HepG2 (cell line): ENCODE data around the gene MTHFD1. TPM values are rescaled to one million over a fixed set of nuclear protein-coding genes. Genes with fewer than 3 reads are reported as not detected.

ENCODE experiments used
- ATAC-seq: fragments of 200-7000 bp; cut with Tn5 transposase; 3 replicates; pipeline ENCODE4 v1.9.1; 2020; ENCODE audit warnings: mild to moderate bottlenecking, moderate library complexity
- BruUV-seq: library from RNA; stranded (reverse); fragments of 400-500 nt; replicated peaks from 2 replicates; lab custom pipeline; 2021; lab: Mats Ljungman, UMichigan
- CTCF ChIA-PET: fragments of 300-600 bp; formaldehyde crosslinking; extraction: SDS; loops from one replicate; lab custom pipeline; 2021; ENCODE audit warnings: low total read pairs, inconsistent platforms, low intra/inter-chr PET ratio; lab: Yijun Ruan, JAX
- POLR2A ChIA-PET: fragments of 350-600 bp; sonication (Branson Sonifier 250); formaldehyde crosslinking; loops from one replicate; lab custom pipeline; 2020; ENCODE audit warnings: antibody characterized with exemption, inconsistent platforms; lab: Yijun Ruan, JAX
- DNase-seq: peaks from one replicate; pipeline ENCODE4 v3.0.0-alpha.2; 2015; ENCODE audit warnings: low spot score
- FAIRE-seq: peaks from 3 replicates; lab custom pipeline; 2011; peaks lifted over from hg19 to GRCh38; lab: Jason Lieb, UNC
- H2AFZ ChIP-seq: one replicate; pipeline ENCODE4 v1.6.1; 2011; ENCODE audit warnings: low read length, inconsistent platforms
- H3K27ac ChIP-seq: fragments of 300-600 bp; 3 replicates; pipeline ENCODE4 v1.8.0; 2011; ENCODE audit warnings: mixed run types, mild to moderate bottlenecking, mixed read lengths, low read length, inconsistent platforms; ENCODE audit not compliant: insufficient read depth; ENCODE audit errors: extremely low read length
- H3K27me3 ChIP-seq, 2 experiments: fragments of 200-600 bp in 1 of 2; 2 replicates in 1 of 2; 3 replicates in 1 of 2; pipeline versions ENCODE4 v1.6.0 to v1.8.0; 2011; ENCODE audit warnings: low read length in 2 of 2, mild to moderate bottlenecking in 2 of 2, moderate library complexity in 2 of 2, inconsistent platforms in 1 of 2; ENCODE audit not compliant: insufficient read depth in 2 of 2, control insufficient read depth in 1 of 2
- H3K36me3 ChIP-seq, 2 experiments: fragments of 200-600 bp in 1 of 2; replicated peaks in 1 of 2; 2 replicates in 1 of 2; 3 replicates in 1 of 2; pipeline versions ENCODE4 v1.5.1 to v1.8.0; 2011; ENCODE audit warnings: low read length in 2 of 2, inconsistent platforms in 1 of 2; ENCODE audit not compliant: insufficient read depth in 2 of 2, control insufficient read depth in 1 of 2
- H3K4me1 ChIP-seq: 2 replicates; pipeline ENCODE4 v1.5.1; 2012; ENCODE audit warnings: low read length, inconsistent platforms; ENCODE audit not compliant: insufficient read depth
- H3K4me2 ChIP-seq: 2 replicates; pipeline ENCODE4 v1.6.0; 2011; ENCODE audit warnings: low read depth, low read length, inconsistent platforms
- H3K4me3 ChIP-seq, 3 experiments: fragments of 200-600 bp in 1 of 3; sonication (generic), shearing (Covaris generic) in 1 of 3; replicated peaks in 1 of 3; 2 replicates each; pipeline ENCODE4 v1.5.1; 2011 to 2016; ENCODE audit warnings: low read length in 3 of 3, inconsistent platforms in 2 of 3, low read depth in 2 of 3, mild to moderate bottlenecking in 2 of 3, control low read depth in 1 of 3, mixed read lengths in 1 of 3; ENCODE audit not compliant: insufficient read depth in 1 of 3
- H3K79me2 ChIP-seq: one replicate; pipeline ENCODE4 v1.6.1; 2011; ENCODE audit warnings: low read length, inconsistent platforms; ENCODE audit not compliant: insufficient read depth
- H3K9ac ChIP-seq: 2 replicates; pipeline ENCODE4 v1.6.0; 2011; ENCODE audit warnings: mild to moderate bottlenecking, low read depth, low read length, inconsistent platforms; ENCODE audit not compliant: insufficient read depth
- H3K9me3 ChIP-seq: 2 replicates; pipeline ENCODE4 v1.5.1; 2012; ENCODE audit warnings: mild to moderate bottlenecking, low read length
- H4K20me1 ChIP-seq: 2 replicates; pipeline ENCODE4 v1.6.0; 2011; ENCODE audit warnings: inconsistent platforms, mild to moderate bottlenecking, low read length, moderate library complexity; ENCODE audit not compliant: insufficient read depth
- BRCA1 ChIP-seq: sonication (generic); formaldehyde crosslinking; IDR thresholded peaks from 2 replicates; pipeline ENCODE4 v1.4.0; 2020; ENCODE audit warnings: missing genetic modification reagents
- MTERF4 ChIP-seq: sonication (generic); formaldehyde crosslinking; IDR thresholded peaks from 2 replicates; pipeline ENCODE4 v1.8.0; 2023; ENCODE audit warnings: mild to moderate bottlenecking, missing genetic modification reagents
- MYC ChIP-seq: sonication (generic); formaldehyde crosslinking; IDR thresholded peaks from 2 replicates; pipeline ENCODE4 v1.9.0; 2021; ENCODE audit warnings: missing genetic modification reagents, borderline replicate concordance
- NAIF1 ChIP-seq: sonication (generic); formaldehyde crosslinking; IDR thresholded peaks from 2 replicates; pipeline ENCODE4 v1.5.0; 2020; ENCODE audit warnings: mild to moderate bottlenecking, missing genetic modification reagents, borderline replicate concordance
- NFRKB ChIP-seq: fragments of 450-650 bp; IDR thresholded peaks from 2 replicates; pipeline ENCODE4 v1.6.1; 2017
- PHF8 ChIP-seq: sonication (generic); formaldehyde crosslinking; IDR thresholded peaks from 2 replicates; pipeline ENCODE4 v1.5.0; 2020; ENCODE audit warnings: missing genetic modification reagents
- RORA ChIP-seq: sonication (generic); formaldehyde crosslinking; IDR thresholded peaks from 2 replicates; pipeline ENCODE4 v1.5.0; 2020; ENCODE audit warnings: mild to moderate bottlenecking, missing genetic modification reagents, moderate library complexity
- SALL2 ChIP-seq: sonication (generic); formaldehyde crosslinking; IDR thresholded peaks from 2 replicates; pipeline ENCODE4 v1.8.1; 2023; ENCODE audit warnings: mild to moderate bottlenecking, missing genetic modification reagents, inconsistent platforms
- SCMH1 ChIP-seq: sonication (generic); formaldehyde crosslinking; IDR thresholded peaks from 2 replicates; pipeline ENCODE4 v1.9.0; 2021; ENCODE audit warnings: missing genetic modification reagents, mild to moderate bottlenecking, borderline replicate concordance
- ZFP1 ChIP-seq: IDR thresholded peaks from 2 replicates; pipeline ENCODE4 v1.6.1; 2016
- ZNF280D ChIP-seq: sonication (generic); formaldehyde crosslinking; IDR thresholded peaks from 2 replicates; pipeline ENCODE4 v1.5.1; 2020; ENCODE audit warnings: mild to moderate bottlenecking, missing genetic modification reagents
- ZNF574 ChIP-seq: sonication (generic); formaldehyde crosslinking; IDR thresholded peaks from 2 replicates; pipeline ENCODE4 v1.4.0; 2020; ENCODE audit warnings: missing genetic modification reagents
- ZNF639 ChIP-seq: conservative IDR thresholded peaks from 2 replicates; pipeline ENCODE4 v1.6.1; 2018; ENCODE audit warnings: missing genetic modification reagents
- ZSCAN12 ChIP-seq: sonication (generic); formaldehyde crosslinking; IDR thresholded peaks from 2 replicates; pipeline ENCODE4 v1.9.0; 2021; ENCODE audit warnings: mild to moderate bottlenecking, missing genetic modification reagents
- WGBS: methylation state at CpG from one replicate; pipeline ENCODE4 v1.1.6; 2017; ENCODE audit warnings: low lambda C conversion rate; 5-methylcytosine and 5-hydroxymethylcytosine counted together
- in situ Hi-C: cut with HindIII; loops from 2 replicates; pipeline ENCODE4 v1.10.0; 2017; ENCODE audit warnings: low pct_unique_long_range_greater_than_20kb; ENCODE audit not compliant: extremely low pct_ligation_motif_present
- intact Hi-C: fragments of 100-400 bp; cut with micrococcal nuclease; formaldehyde crosslinking; loops from one replicate; pipeline ENCODE4 v1.10.0; 2022; ENCODE audit not compliant: unreplicated experiment
- polyA plus RNA-seq, 8 experiments: library from polyadenylated mRNA; depleted of rRNA in 3 of 8; stranded (reverse) in 7 of 8; unstranded in 1 of 8; fragments of >200 nt; fragmentation: Illumina TruSeq in 4 of 8; extraction: Trizol in 4 of 8; gene quantifications; 2 replicates each; pipeline versions ENCODE4 v1.2.1 to v1.2.3, GENCODE V29; 2011 to 2016; ENCODE audit warnings: low read depth in 4 of 8, missing spikeins in 1 of 8, mixed read lengths in 1 of 8; ENCODE audit not compliant: insufficient read depth in 1 of 8
- total RNA-seq, 5 experiments: library from RNA; depleted of rRNA; stranded (reverse); fragments of >200 nt; fragmentation: Illumina TruSeq; extraction: Trizol; gene quantifications; 2 replicates each; pipeline ENCODE4 v1.2.3, GENCODE V29; 2016; ENCODE audit warnings: low read depth in 1 of 5
- TF ChIP-seq, protein P1 (sequence below): sonication (generic); formaldehyde crosslinking; conservative IDR thresholded peaks from 2 replicates; pipeline ENCODE4 v1.8.0; 2022; ENCODE audit warnings: missing genetic modification reagents

The MTHFD1 gene
- total and polyA plus RNA-seq, 2 of the 13 experiments (the other 11 are each of a cell fraction or from before 2014, with no cell fraction given), result 31.0 to 106 TPM

GRCh38 chr14:64417771-64418125 lies 29.6 kb downstream of the MTHFD1 start (continued):
- TF ChIP-seq ZNF574 (CRISPR knock-in tag) (no peak), ZNF639 (CRISPR knock-in tag) (no peak), PHF8 (no peak), BRCA1 (CRISPR knock-in tag) (no peak), MYC (no peak)

- ChIA-PET CTCF (no interaction called here), POLR2A (no interaction called here)
- Histone ChIP-seq H3K27ac (no peak overlapping the region), H3K4me2 (no peak overlapping the region), H2AFZ (no peak overlapping the region), H3K4me3 (no peak overlapping the region), H3K4me1 (no peaks in the 10 kb centered on the region), H3K9ac (no peak overlapping the region), H3K79me2 (no peaks in the 10 kb centered on the region), H3K27me3 (no peaks in the 10 kb centered on the region), H4K20me1 (no peaks in the 10 kb centered on the region), H3K36me3 (peaks cover 19 to 71% of the 10 kb centered on the region in 2 experiments), H3K9me3 (no peaks in the 10 kb centered on the region)
- DNase-seq (no peak), ATAC-seq (no peak), FAIRE-seq (no peak)
- WGBS, result 95% methylated on average over 4 of the region's 7 CpGs
- in situ Hi-C loops, result no loop called here
- intact Hi-C loops, result no loop called here
- BruUV-seq, result no TSS peak
- TF ChIP-seq RORA (CRISPR knock-in tag) (no peak), ZNF280D (CRISPR knock-in tag) (no peak), MTERF4 (no peak), SCMH1 (no peak), ZSCAN12 (CRISPR knock-in tag) (no peak), ZFP1 (CRISPR knock-in tag) (no peak), SALL2 (CRISPR knock-in tag) (no peak), NAIF1 (no peak), NFRKB (no peak)
- TF ChIP-seq, protein P1, sequence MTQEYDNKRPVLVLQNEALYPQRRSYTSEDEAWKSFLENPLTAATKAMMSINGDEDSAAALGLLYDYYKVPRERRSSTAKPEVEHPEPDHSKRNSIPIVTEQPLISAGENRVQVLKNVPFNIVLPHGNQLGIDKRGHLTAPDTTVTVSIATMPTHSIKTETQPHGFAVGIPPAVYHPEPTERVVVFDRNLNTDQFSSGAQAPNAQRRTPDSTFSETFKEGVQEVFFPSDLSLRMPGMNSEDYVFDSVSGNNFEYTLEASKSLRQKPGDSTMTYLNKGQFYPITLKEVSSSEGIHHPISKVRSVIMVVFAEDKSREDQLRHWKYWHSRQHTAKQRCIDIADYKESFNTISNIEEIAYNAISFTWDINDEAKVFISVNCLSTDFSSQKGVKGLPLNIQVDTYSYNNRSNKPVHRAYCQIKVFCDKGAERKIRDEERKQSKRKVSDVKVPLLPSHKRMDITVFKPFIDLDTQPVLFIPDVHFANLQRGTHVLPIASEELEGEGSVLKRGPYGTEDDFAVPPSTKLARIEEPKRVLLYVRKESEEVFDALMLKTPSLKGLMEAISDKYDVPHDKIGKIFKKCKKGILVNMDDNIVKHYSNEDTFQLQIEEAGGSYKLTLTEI (CRISPR knock-in tag), result no peak
Measured at GRCh38 chr14:64419003-64419402, 30.9 kb downstream of the MTHFD1 start.
